ENCODE results near the gene RSBN1L.
"Not testable (repeated sequence)": the region's sequence is repeated elsewhere in the genome, so short reads cannot be mapped to it uniquely, and the experiment has no call there.

DNA sequence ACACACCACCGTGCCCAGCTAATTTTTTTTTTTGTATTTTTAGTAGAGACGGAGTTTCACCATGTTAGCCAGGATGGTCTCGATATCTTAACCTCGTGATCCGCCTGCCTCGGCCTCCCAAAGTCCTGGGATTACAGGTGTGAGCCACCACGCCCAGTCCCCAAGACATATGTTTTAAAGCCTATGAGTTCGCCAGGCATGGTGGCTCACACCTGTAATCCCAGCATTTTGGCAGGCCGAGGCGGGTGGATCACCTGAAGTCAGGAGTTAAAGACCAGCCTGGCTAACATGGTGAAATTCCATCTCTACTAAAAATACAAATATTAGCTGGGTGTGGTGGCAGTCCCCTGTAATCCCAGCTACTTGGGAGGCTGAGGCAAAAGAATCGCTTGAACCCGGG, 43.4 kb upstream of the RSBN1L start:
- TF ChIP-seq, protein P1, sequence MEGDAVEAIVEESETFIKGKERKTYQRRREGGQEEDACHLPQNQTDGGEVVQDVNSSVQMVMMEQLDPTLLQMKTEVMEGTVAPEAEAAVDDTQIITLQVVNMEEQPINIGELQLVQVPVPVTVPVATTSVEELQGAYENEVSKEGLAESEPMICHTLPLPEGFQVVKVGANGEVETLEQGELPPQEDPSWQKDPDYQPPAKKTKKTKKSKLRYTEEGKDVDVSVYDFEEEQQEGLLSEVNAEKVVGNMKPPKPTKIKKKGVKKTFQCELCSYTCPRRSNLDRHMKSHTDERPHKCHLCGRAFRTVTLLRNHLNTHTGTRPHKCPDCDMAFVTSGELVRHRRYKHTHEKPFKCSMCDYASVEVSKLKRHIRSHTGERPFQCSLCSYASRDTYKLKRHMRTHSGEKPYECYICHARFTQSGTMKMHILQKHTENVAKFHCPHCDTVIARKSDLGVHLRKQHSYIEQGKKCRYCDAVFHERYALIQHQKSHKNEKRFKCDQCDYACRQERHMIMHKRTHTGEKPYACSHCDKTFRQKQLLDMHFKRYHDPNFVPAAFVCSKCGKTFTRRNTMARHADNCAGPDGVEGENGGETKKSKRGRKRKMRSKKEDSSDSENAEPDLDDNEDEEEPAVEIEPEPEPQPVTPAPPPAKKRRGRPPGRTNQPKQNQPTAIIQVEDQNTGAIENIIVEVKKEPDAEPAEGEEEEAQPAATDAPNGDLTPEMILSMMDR (IDR thresholded peaks at IDR 0.05) = not testable (repeated sequence)
- not testable (repeated sequence) for TF ChIP-seq POLR2A (IDR thresholded peaks at IDR 0.05)
